ENCODE data around the gene FSTL4.

DNA sequence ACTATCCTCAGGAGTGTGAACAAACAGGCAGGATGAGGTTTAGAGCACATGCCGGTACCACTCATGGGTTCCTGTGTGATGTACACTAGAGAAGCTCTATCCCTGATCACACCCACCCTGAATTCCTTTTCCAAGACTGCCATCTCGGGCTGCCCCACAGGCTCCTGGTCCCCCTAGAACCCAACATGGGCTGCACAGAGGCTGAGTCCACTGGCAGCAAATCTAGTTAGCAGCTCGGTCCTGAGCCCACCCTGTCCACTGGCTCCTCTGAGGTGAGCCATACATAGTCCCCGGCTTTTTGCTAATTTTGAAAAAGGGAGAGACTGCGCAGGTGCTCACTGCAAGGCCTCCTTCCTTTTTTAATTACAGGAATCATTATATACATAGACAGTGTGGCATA lies 227.0 kb downstream of the FSTL4 start:
- TF ChIP-seq, protein P1, sequence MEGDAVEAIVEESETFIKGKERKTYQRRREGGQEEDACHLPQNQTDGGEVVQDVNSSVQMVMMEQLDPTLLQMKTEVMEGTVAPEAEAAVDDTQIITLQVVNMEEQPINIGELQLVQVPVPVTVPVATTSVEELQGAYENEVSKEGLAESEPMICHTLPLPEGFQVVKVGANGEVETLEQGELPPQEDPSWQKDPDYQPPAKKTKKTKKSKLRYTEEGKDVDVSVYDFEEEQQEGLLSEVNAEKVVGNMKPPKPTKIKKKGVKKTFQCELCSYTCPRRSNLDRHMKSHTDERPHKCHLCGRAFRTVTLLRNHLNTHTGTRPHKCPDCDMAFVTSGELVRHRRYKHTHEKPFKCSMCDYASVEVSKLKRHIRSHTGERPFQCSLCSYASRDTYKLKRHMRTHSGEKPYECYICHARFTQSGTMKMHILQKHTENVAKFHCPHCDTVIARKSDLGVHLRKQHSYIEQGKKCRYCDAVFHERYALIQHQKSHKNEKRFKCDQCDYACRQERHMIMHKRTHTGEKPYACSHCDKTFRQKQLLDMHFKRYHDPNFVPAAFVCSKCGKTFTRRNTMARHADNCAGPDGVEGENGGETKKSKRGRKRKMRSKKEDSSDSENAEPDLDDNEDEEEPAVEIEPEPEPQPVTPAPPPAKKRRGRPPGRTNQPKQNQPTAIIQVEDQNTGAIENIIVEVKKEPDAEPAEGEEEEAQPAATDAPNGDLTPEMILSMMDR (IDR thresholded peaks at IDR 0.05; ENCODE audit: low read length) = no peak
- TF ChIP-seq EZH2 (optimal IDR thresholded peaks at IDR 0.05; ENCODE audit: low read depth, low read length) = no peak
